ENCODE data around the gene GTF3C1.
"Not testable (repeated sequence)": the region's sequence is repeated elsewhere in the genome, so short reads cannot be mapped to it uniquely, and the experiment has no call there.

Gene GTF3C1

DNA sequence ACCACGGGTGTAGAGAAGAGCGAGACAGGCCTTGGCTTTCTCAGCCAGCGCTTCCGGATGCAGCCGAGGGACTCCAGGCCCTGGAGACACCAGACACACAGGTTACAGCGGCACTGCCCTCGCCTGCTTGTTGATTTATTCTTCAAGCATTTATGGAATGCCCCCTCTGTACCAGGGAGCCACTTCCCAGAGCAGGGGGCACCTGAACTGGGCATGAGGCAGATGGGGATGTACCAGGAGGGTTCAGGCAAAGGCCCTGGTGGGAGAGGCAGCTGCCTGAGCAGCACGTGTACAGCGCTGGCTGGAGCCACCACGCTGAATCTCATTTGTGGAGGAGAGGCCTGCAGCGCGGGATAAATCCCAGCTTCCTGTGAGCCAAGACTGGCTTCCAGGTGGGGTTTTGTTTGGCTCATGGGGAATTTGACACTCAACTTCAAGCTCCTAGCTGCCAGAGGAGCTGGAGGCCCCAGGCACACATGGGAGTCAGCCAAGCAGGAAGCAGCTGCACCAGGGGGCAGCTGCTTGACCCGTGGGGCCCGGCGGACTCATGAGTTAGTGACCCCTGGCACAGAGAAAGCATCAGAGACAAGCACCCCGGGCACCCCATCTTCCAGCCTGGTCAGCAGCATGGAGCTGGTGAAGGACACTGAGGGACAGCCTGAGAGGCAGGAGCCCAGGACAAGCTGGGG, 88.1 kb downstream of the GTF3C1 start:
- DNase-seq, result no peak

DNA sequence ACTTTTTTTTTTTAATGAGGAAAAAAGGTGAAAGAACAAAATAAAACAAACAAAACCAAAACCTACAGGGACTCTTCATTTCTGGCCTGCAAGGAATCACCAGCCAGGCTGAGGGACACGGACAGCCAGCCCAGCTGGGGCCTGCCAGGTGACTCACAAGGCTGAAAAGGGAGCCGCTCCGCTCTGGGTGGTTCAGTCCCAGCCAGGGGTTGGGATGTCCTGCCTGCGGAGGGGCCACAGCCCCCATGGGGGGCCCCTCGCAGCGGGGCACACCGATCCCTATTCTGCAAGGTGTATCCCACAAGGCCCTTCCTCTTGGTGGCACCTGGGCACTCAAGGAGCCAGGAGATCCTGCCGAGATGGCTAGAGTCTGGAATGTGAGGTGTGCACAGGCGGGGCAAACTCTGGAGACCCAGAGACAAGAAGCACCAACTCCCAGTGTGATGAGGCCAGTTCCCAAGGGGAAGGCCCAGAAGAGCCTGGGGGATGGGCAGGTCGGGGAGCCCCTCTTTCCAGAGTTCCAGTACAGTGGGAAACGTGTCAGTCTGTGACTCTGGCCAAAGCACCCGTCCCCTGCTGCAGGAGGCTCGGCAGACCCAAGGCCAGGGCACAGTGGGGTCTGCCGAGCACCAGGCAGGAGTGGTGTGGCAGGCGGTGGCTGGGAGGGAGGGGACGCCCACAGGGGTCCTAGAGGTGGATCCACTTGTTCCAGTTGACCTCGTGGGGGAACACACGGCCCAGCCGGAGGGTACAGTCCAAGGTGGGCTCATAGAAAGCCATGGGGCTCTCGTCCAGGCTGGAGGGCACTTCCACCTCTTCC, 88.8 kb downstream of the GTF3C1 start:
- no peak for DNase-seq

DNA sequence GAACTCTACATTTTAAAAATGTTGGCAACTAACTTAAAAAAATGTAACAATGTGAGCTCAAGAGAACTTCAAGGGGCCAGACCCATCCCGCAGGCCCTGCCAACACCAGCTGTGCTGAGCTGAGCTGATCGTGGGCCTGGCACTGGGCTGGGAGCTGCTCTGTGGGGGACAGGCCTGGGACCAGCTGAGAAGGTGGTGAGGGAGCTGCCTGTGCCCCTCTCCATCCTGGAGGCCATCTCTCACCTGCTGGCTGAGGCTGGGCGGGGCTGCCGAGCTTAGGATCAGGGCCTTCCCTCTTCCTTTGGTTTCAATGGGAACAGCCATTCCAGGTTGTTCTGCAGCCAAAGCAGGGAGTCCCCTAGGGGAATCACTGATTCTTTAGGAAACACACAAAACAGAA, 89.5 kb downstream of the GTF3C1 start:
- DNase-seq, result no peak

DNA sequence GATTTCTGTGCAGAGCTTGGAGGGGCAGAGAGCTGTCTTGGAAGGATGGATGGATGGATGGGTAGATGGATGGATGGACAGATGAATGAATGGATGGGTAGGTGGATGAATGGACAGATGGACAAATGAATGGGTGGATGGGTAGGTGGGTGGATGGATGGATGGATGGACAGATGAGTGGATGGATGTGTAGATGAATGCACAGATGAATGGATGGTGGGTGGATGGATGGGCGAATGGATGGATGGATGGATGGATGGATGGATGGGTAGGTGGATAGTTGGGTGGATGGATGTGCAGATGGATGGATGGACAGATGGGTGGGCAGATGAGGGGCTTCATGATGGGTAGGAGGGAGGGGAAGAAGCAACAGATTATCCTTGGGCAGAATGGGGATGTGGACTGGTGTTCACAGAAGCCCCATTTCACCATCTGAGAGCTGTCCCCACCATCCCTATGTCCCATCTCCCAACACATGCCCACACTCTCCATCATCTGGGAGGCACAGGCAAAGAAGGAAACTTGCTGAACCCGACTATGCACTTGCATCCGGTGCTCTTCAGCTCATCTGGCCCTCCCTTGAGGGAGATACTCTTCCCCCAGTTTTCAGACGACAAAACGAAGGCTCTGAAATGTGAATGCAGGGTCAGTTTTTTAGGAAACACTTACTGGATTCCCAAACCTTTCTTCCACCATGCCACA, 90.6 kb downstream of the GTF3C1 start:
- no peak for DNase-seq

DNA sequence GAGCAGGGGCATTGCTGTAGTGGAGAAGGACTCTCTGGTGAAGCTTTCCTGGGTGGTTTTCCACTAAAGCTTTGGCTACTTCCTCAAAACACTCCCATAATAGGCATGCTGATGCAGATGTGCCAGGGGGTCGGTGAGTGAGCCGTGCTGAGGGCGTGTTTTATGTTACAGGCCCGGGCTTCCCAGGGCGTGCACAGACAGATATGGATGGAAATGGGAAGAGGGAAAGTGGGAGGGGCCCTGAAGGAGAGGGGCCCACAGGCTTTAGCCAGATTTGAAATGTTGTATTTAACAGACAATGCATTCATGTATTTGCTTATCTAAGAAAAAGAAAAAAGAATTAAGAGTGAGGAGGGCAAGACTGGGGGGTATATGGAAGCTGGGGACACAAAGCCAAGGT, 91.5 kb downstream of the GTF3C1 start:
- DNase-seq, result no peak

DNA sequence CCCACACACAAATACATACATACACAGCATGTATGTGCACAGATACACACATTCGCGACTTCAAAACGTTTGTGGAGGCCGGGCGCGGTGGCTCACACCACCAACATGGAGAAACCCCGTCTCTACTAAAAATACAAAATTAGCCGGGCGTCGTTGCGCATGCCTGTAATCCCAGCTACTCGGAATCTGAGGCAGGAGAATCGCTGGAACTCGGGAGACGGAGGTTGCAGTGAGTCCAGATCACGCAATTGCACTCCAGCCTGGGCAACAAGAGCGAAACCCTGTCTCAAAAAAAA, 92.2 kb downstream of the GTF3C1 start:
- DNase-seq, result not testable (repeated sequence)

DNA sequence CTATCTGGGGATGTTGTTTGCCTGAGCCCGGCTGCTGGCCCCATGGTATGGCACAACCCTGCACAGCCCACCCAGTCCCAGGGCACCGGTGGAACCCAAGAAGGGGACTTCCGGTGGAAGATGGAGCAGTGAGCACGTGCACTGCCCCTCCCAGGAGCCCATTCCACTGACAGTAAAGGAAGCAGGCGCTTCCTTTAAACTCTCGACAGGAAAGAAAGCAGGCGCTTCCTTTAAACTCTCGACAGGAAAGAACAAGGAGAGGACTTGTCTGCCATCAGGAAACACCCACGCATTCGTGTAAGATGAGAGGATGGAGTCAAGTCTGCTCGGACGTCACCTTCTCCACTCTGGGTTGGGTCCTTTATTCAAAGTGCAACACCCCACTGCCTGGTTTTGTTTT, 94.0 kb downstream of the GTF3C1 start:
- no peak for DNase-seq

DNA sequence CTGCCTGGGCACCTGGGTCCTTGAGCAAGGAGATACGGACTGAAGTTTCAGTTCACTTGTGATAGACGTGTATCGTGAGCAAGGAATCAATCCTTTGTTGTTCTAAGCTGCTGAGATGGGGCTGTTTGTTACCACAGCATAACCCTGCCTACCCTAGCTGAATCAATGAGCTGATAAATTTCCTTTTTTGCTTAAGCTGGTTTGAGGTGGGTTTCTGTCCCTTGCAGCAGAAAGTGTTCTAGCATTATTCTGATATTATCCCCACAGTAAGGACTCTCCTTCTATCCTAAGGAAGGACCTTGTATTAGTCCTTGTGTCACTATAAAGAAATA, 96.3 kb downstream of the GTF3C1 start:
- DNase-seq, result no peak

DNA sequence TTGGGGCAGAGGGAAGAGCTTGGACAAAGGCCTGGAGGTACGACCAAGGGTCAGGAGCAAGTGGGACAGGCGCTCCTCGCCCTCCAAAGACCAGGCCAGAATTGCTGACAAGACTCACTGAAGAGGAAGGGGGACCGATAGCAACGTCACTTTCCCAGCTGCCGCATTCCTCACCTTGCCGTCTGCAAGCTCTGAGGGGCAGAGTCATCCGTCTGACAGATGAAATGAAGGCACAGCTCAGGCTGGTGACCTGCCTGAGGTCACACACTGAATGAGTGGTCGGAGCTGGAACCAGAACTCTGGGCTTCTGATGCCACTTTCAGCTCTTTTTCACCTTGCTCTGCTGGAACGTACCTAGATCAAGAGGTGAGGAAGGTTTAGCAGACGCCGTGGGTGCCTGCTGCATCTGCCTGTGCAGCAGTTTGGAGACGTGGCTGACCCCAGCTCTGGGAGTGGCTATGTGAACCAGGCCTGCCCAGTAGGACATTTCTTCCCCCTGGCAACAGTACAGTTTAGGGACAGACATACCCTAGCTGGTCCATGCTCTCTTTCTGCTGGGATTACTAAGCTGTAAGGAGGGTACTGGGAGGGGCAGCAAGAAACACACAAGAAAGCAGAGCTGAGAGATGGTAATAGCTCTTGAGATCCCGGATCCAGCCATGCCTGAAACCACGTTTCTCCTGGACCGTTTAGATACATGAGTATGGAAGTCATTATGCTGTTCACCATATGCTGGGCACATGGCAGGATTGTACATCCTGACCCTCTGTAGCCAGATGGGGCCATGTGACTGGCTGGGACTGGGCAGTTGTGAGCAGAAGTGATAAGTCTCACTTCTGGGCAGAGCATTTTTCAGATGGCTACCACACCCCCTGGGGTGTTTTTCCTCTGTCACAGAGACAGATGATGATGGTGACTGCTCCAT, 96.9 kb downstream of the GTF3C1 start:
- DNase-seq, result no peak

DNA sequence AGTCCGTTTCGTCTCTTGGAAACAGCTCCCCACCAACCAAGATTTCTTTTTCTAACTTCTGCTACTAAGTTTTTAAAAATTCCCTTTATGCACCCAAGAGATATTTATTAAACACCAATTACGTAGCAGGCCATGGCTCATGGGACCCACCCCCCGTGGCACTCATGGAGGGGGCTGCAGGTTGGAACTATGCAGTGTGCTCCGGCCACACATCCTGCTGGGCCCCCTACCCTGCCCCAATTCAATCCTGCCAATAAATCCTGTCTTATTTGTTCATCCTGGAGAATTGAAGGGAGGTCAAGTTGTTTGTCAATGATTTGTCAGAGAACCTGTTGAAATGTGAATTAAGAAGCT, 99.5 kb downstream of the GTF3C1 start:
- no peak for DNase-seq

DNA sequence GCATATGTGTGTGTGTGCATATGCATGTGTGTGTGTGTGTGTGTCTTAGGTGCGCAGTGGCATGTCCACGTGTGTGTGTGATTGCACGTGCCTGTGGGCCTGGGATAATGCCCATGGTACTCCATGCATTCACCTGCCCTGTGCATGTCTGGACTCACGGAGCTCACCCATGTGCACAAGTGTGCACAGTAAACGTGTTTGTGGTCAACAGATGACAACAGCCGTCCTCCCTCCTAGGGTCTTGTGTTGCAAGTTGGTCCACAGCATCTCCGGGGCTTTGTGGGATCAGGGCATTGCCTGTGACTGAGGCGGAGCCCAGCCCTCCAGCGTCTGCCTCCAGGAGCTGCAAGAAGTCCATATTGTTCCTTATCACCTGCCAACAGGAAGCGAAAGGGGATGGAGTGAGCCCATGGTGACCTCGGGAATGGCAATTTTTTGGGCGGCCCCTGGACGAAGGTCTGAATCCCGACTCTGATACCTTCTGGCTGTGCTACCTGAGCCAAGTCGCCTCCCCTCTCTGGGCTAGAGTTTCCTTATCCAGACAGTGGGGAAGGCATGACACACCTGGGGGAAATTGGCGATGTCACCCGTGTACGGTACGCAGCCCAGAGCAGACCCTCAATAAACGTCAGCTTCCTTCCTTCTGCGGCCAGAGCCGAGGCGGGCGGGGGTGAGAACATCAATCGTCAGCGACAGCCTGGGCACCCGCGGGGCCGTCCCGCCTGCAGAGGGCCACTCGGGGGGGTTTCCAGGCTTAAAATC, 100.1 kb downstream of the GTF3C1 start:
- no peak for DNase-seq

DNA sequence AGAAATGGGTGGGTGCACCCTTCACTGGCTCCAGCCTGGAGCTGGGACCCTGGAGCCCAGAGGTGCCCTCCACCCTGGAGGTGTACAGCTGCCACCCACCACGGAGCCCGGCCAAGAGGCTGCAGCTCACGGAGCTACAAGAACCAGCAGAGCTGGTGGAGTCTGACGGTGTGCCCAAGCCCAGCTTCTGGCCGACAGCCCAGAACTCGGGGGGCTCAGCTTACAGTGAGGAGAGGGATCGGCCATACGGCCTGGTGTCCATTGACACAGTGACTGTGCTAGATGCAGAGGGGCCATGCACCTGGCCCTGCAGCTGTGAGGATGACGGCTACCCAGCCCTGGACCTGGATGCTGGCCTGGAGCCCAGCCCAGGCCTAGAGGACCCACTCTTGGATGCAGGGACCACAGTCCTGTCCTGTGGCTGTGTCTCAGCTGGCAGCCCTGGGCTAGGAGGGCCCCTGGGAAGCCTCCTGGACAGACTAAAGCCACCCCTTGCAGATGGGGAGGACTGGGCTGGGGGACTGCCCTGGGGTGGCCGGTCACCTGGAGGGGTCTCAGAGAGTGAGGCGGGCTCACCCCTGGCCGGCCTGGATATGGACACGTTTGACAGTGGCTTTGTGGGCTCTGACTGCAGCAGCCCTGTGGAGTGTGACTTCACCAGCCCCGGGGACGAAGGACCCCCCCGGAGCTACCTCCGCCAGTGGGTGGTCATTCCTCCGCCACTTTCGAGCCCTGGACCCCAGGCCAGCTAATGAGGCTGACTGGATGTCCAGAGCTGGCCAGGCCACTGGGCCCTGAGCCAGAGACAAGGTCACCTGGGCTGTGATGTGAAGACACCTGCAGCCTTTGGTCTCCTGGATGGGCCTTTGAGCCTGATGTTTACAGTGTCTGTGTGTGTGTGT, 100.9 kb downstream of the GTF3C1 start:
- DNase-seq, result peak; percentile 50

DNA sequence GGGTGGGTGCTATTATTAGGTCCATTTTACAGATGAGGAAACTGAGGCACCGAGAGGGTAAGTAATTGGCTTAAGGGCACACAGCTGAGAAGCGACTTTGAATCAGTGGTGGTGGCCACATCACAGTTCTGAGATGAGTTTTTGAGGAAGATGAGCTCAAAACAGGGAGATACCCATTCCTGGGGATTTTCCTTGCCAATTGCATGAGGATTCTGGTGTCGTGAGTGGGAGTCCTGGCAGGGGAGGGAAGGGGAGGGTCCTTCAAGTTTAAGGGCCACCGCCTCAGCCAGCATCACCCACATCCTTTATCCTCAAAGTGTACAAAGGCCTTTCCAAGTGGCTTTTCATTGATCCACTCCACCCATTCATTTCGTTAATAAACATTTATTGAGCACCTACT, 102.4 kb downstream of the GTF3C1 start:
- DNase-seq, result no peak

DNA sequence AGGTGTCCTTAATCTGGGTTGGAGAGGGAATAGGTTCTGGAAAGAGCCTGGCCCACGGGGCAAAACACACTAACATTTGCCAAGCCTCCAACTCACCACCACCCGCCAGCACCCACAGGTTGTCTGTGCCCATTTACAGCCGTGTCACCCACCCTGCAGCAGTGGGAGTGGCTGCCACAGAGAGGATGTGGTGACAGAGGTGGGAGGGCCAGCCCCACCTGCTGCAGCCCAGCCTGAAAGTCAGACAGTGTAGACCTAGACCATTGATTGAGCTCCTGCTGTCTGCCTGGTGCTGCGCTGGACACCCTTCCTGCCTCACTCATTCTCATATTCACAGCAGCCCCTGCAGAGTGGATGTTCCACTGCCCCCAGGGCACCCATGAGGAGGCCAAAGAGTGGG, 103.0 kb downstream of the GTF3C1 start:
- no peak for DNase-seq

DNA sequence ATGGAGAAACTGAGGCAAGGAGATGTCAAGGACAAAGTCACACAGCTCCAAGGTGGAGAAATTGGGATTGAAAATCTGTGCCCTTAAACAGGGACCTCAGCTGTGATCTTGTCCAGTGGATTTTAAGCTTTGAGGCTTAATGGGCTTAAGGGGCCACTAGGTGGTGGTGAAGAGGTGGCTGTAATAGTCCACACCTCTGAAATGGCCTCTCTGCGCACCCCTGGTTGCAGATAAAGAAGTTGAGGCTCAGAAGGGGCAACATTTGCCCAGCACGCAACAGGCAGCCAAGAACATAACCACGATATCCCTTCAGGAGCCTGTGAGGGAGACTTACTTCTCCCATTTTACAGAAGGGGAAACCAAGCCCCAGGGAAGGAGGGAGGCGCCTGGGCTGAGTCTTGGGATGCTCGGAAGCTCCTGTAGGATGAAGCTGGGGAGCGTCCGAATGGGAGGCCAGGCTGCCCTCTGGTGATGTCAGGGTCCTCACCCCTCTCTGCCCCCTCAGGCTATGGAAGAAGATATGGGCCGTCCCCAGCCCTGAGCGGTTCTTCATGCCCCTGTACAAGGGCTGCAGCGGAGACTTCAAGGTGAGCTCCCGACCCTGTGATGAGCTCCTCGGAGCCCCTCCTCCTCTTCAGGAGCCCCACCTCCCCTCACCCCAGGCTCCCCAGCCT, 104.1 kb downstream of the GTF3C1 start:
- no peak for DNase-seq

DNA sequence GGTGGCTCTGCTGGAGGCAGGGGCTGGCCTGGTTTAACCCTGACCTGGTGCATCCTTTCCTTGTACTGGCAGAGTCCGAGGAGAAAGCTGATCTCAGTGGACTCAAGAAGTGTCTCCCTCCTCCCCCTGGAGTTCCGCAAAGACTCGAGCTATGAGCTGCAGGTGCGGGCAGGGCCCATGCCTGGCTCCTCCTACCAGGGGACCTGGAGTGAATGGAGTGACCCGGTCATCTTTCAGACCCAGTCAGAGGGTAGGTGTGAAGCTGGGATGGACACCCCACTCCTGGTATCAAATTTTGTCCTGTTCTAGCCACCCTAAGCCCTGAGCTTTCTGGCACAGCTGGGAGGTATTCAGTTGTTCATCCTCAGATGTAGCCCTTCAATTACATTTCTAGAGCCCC, 105.2 kb downstream of the GTF3C1 start:
- DNase-seq, result no peak

DNA sequence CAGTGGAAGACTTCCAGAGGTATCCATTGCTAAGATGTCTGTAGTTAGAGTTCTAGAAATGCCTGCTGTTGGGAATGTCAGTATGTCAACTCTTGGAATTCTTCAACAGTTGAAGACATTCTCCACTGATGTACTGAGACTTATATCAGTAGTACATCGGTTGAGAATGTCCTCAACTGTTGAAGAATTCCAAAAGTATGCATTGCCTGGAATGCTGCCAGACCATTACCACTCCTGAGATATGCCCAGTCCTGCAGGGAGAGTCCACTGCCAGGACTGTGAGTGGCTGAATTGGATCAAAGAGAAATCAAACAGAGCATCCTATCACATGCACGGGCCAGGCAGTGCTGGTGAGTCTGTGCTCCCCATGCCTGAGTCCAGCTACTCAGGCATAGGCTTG, 105.7 kb downstream of the GTF3C1 start:
- DNase-seq, result no peak

DNA sequence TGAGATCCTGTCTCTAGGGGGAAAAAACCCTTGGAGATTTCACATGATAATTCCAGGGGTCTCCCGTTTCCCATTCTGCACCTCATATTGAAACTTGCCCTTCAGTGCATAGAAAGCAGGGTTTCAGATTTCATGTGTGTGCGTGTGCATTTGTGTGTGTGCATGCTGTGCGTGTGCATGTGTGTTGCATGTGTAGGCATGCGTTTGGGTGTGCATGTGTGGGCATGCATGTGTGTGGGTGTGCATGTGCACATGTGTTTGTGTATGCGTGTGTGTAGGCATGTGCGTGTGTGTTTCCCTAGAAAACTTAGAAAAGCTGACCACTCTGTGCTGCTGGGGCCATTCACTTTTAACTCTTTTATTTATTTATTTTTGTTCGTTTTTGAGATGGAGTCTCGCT, 107.7 kb downstream of the GTF3C1 start:
- no peak for DNase-seq

DNA sequence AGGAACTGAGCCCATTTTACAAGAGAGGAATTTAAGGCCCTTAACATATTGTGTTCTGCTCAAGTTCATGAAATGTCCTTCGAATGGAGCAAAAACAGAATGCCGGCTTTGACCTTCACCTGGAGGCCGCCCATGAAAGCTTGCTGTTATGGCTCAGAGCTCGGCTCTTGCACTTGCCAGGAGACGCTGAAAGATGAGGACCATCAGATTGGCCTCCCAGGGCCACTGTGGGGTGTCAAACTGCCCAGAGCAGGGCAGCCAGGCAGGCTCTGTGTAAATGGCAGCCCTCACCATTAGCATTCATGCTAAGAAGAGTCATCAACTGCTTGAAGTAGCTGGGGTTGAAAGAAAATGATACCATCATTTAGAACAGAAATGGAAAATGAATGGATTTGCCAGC, 108.4 kb downstream of the GTF3C1 start:
- DNase-seq, result no peak

DNA sequence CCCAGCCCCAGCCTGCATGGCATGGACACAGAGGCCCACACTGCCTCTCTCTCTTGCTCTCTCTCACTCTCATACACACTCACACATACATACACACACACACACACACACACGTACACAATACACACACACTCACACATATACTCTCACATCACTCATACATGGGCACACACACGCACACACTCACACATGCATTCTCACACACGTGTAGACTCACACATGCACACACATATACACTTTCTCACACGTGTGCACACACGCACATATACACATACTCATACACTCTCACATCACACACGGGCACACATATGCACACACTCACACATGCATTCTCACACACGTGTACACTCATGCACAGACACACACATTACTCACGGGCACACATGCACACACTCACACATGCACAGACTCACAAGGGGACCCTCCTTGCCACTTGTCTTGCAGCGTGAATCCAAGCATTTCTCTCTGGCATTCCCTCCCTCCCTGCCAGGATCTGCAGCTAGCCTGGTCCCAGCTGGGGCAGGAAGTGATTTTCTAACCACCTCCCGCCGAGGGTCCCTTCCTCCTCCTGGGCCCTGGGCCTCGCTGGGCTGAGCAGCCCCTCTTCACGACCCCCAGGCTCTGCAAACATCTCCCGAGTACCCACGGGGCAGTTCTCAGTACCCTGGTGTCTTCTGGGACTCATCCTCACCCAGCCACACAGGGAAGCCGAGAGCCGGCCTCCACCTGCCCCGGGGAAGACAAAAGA, 110.3 kb downstream of the GTF3C1 start:
- DNase-seq, result no peak
